ENCODE data around the gene ZPR1. TPM values are rescaled to one million over a fixed set of nuclear protein-coding genes. Genes with fewer than 3 reads are reported as not detected.

The ZPR1 gene
- total and polyA plus RNA-seq, 2 of the 4 experiments (the other 2 are of a cell fraction), result 40.8 to 52.0 TPM

DNA sequence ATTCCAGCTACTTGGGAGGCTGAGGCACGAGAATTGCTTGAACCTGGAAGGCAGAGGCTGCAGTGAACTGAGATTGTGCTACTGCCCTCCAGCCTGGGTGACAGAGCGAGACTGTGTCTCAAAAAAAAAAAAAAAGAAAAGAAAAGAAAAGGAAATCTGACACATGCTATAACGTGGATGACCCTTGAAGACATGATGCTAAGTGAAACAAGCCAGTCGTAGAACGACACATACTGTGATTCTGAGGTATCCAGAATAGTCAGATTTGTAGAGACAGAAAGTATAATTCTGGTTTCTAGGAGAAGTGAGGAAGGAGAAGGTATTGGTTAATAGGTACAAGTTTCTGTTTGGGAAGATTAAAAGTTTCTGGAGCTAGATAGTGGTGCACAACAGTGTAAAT, 10.5 kb upstream of the ZPR1 start:
- no peak overlapping the region for H3K14ac ChIP-seq (replicated peaks; ENCODE audit: low read depth, low read length)
- H2BK120ac ChIP-seq (ENCODE audit: low read depth, low read length), result no peak overlapping the region
- no peak overlapping the region for H2BK20ac ChIP-seq (ENCODE audit: low read depth, low read length)
- H3K4me3 ChIP-seq (ENCODE audit: insufficient read depth, low read depth, low read length), result no peak overlapping the region
- H3K4me2 ChIP-seq (ENCODE audit: low read depth, low read length), result no peak overlapping the region
- no peak overlapping the region for H2BK5ac ChIP-seq (ENCODE audit: low read depth, low read length, poor library complexity, severe bottlenecking)
- no peaks in the 10 kb centered on the region for H3K36me3 ChIP-seq (ENCODE audit: control insufficient read depth, insufficient read depth, low read length)
- H3K27ac ChIP-seq (ENCODE audit: insufficient read depth, low read length), result no peak overlapping the region
- no peak overlapping the region for H3K56ac ChIP-seq (ENCODE audit: extremely low read depth, insufficient read depth, low read length)
- no peak overlapping the region for H4K5ac ChIP-seq (ENCODE audit: low read depth, low read length)
- ChIA-PET CTCF (interaction anchor here (0.7 to 1.0 kb wide), 3 partner anchors 9 to 37 kb away, joined by 3 to 6 read pairs (median 3); no protein-coding TSS in a partner anchor), POLR2A (ENCODE audit: unreplicated experiment) (no interaction called here)
- in situ Hi-C loops (cut with MboI; ENCODE audit: low sequenced_read_pairs), result no loop called here
- no peaks in the 10 kb centered on the region for H4K20me1 ChIP-seq (ENCODE audit: insufficient read depth, low read length)
- H3K23ac ChIP-seq (ENCODE audit: low read depth, low read length), result no peak overlapping the region
- ATAC-seq (ENCODE audit: low read depth), result no peak
- H3K4ac ChIP-seq (ENCODE audit: low read depth, low read length), result no peak overlapping the region
- BruUV-seq (replicated peaks), result no TSS peak
- TF ChIP-seq MAFK (IDR thresholded peaks at IDR 0.05; ENCODE audit: low read depth, low read length) (no peak), RCOR1 (IDR thresholded peaks at IDR 0.05; ENCODE audit: insufficient replicate concordance, low read length) (no peak), RFX5 (IDR thresholded peaks at IDR 0.05; ENCODE audit: low read depth, low read length) (no peak), MAZ (IDR thresholded peaks at IDR 0.05; ENCODE audit: borderline replicate concordance, low read depth, low read length) (no peak), CHD1 (IDR thresholded peaks at IDR 0.05; ENCODE audit: low read depth, low read length) (no peak), RAD21 (IDR thresholded peaks at IDR 0.05; ENCODE audit: low read length) (no peak), CEBPB (IDR thresholded peaks at IDR 0.05; ENCODE audit: low read depth, low read length) (no peak), FOS (IDR thresholded peaks at IDR 0.05; ENCODE audit: low read depth, low read length) (no peak), NFE2L2 (IDR thresholded peaks at IDR 0.05; ENCODE audit: low read depth, low read length) (no peak), POLR2A (IDR thresholded peaks at IDR 0.05; ENCODE audit: low read depth, low read length) (no peak)
- TF ChIP-seq, protein P1, sequence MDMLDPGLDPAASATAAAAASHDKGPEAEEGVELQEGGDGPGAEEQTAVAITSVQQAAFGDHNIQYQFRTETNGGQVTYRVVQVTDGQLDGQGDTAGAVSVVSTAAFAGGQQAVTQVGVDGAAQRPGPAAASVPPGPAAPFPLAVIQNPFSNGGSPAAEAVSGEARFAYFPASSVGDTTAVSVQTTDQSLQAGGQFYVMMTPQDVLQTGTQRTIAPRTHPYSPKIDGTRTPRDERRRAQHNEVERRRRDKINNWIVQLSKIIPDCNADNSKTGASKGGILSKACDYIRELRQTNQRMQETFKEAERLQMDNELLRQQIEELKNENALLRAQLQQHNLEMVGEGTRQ (IDR thresholded peaks at IDR 0.05; ENCODE audit: low read depth, low read length), result no peak
- no peaks in the 10 kb centered on the region for H3K79me1 ChIP-seq (ENCODE audit: low read depth in 1 of 2, low read length in 2 of 2)
- no peak overlapping the region for H2AFZ ChIP-seq (replicated peaks; ENCODE audit: low read length, poor library complexity)
- H3K18ac ChIP-seq (ENCODE audit: low read depth, low read length), result no peak overlapping the region
- dilution Hi-C loops (cut with HindIII; ENCODE audit: low sequenced_read_pairs, unreplicated experiment), result no loop called here
- no peak overlapping the region for H2BK15ac ChIP-seq (ENCODE audit: low read depth, low read length)
- H2AK5ac ChIP-seq (ENCODE audit: low read depth, low read length), result no peak overlapping the region
- no peaks in the 10 kb centered on the region; the same call in 1 of the 2 replicates for H3K9me1 ChIP-seq (ENCODE audit: insufficient read depth, low read length)
- no peak overlapping the region for H4K91ac ChIP-seq (ENCODE audit: insufficient read depth, low read depth, low read length)
- no peak overlapping the region for H3K9ac ChIP-seq (ENCODE audit: low read depth, low read length)
- H3K9me3 ChIP-seq (ENCODE audit: control insufficient read depth, insufficient read depth, low read length), result no peaks in the 10 kb centered on the region
- intact Hi-C loops (cut with micrococcal nuclease), result no loop called here
- no peak overlapping the region for H4K8ac ChIP-seq (ENCODE audit: low read depth in 2 of 2, low read length in 2 of 2)
- H3K4me1 ChIP-seq (ENCODE audit: control insufficient read depth, insufficient read depth, low read length), result no peaks in the 10 kb centered on the region
- H3K27me3 ChIP-seq (ENCODE audit: control insufficient read depth, insufficient read depth, low read length), result peaks cover 6% of the 10 kb centered on the region
- no peak overlapping the region for H2AK9ac ChIP-seq (replicated peaks; ENCODE audit: low read depth, low read length, poor library complexity)
- 59% methylated on average over 4 of the region's 5 CpGs; no CpG with 5 or more reads in 1 of the 2 experiments for WGBS, 2 experiments (ENCODE audit: extremely low coverage in 2 of 2, insufficient read length in 1 of 2)
- no peak for DNase-seq
